GM18951 (cell line): ENCODE results near the gene SLC22A6.

ENCODE experiments used
- POLR2A ChIP-seq: IDR thresholded peaks from 4 replicates; pipeline ENCODE4 v1.6.1; 2011; ENCODE audit warnings: mild to moderate bottlenecking; ENCODE audit not compliant: insufficient read length, insufficient read depth; ENCODE audit errors: extremely low read depth
- in situ Hi-C: fragments of 300-500 bp; cut with MboI; formaldehyde crosslinking; loops from one replicate; pipeline ENCODE4 v1.12.0; 2022; ENCODE audit warnings: low sequenced_read_pairs, mixed read lengths, inconsistent platforms; ENCODE audit not compliant: unreplicated experiment

SLC22A6 gene

GRCh38 chr11:62984451-62984991, at the start of gene SLC22A6:
Gene SLC22A6, minus strand, starts transcription at chr11:62984967. Its CDS starts 277 bp downstream, at chr11:62984690.
- no peak for TF ChIP-seq POLR2A
- in situ Hi-C loops: no loop called here

- in situ Hi-C loops: no loop called here
- no peak for TF ChIP-seq POLR2A
Measured at GRCh38 chr11:63032457-63032856, 47.7 kb upstream of the SLC22A6 start.

- no peak for TF ChIP-seq POLR2A
- in situ Hi-C loops: loop anchor here (5.0 kb wide), 1 partner anchor 117 kb away; no protein-coding TSS in a partner anchor
Measured at GRCh38 chr11:63023841-63024648, 39.3 kb upstream of the SLC22A6 start.

- in situ Hi-C loops: loop anchor here (5.0 kb wide), 1 partner anchor 116 kb away; no protein-coding TSS in a partner anchor
- TF ChIP-seq POLR2A: no peak
Measured at GRCh38 chr11:63023222-63023814, 38.6 kb upstream of the SLC22A6 start.

GRCh38 chr11:63022441-63022840, 37.7 kb upstream of the SLC22A6 start:
- in situ Hi-C loops: loop anchor here (5.0 kb wide), 1 partner anchor 115 kb away; no protein-coding TSS in a partner anchor
- no peak for TF ChIP-seq POLR2A

- in situ Hi-C loops: loop anchor here (5.0 kb wide), 1 partner anchor 113 kb away; no protein-coding TSS in a partner anchor
- no peak for TF ChIP-seq POLR2A
Measured at GRCh38 chr11:63020671-63021291, 36.0 kb upstream of the SLC22A6 start.

GRCh38 chr11:63019506-63019905, 34.7 kb upstream of the SLC22A6 start:
- in situ Hi-C loops: no loop called here
- no peak for TF ChIP-seq POLR2A

- TF ChIP-seq POLR2A: no peak
- in situ Hi-C loops: no loop called here
Measured at GRCh38 chr11:63017306-63017974, 32.7 kb upstream of the SLC22A6 start.

- in situ Hi-C loops: no loop called here
- TF ChIP-seq POLR2A: no peak
Measured at GRCh38 chr11:63015521-63016215, 30.9 kb upstream of the SLC22A6 start, which contains the start of gene SLC22A8. Gene SLC22A8, minus strand, starts transcription at chr11:63015841. Its CDS starts 883 bp downstream, at chr11:63014958.

GRCh38 chr11:63014408-63015055, 29.8 kb upstream of the SLC22A6 start:
- TF ChIP-seq POLR2A: no peak
- in situ Hi-C loops: no loop called here

GRCh38 chr11:63012839-63013238, 28.1 kb upstream of the SLC22A6 start:
- in situ Hi-C loops: no loop called here
- no peak for TF ChIP-seq POLR2A

- no peak for TF ChIP-seq POLR2A
- in situ Hi-C loops: no loop called here
Measured at GRCh38 chr11:63012430-63012829, 27.7 kb upstream of the SLC22A6 start.
